ENCODE data around the gene PDRG1.

The PDRG1 gene

GRCh38 chr20:31907046-31907445 is 44.8 kb downstream of the PDRG1 start:
- no peak for DNase-seq (ENCODE audit: low spot score)

- no peak for DNase-seq (ENCODE audit: low spot score)
These were observed 45.8 kb downstream of the PDRG1 start for GRCh38 chr20:31906001-31906400.

DNA sequence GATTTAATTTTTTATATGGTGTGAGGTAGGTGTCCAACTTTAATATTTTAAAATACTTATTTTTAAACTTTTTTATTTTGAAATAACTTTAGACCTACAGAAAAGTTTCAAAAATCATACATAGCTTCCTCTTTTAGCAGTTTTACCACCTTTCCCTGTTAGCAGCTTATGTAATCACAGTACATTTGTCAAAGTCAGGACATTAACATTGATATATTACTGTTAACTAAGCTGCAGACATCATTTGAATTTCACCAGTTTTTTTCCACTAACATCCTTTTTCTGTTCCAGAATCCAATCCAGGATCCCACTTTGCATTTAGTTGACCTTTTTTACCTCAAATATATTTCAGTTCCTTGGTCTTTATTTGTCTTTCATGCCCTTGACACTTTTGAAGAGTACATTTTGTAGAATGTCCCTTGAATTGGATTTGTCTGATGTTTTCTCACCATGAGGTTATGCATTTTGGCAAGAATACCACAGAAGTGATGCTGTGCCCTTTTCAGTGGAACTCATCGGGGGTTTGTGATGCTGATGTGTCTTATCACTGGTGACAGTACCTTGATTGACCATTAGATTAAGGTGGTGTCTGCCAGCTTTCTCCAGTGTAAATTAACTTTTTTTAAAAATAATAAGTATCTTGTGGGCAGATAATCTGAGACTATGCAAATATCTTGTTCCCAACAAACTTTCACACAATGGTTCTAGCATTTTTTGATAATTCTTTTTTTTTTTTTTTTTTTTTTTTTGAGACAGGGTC is 48.0 kb downstream of the PDRG1 start:
- no peak for DNase-seq (ENCODE audit: low spot score)

GRCh38 chr20:31901615-31902014 is 50.2 kb downstream of the PDRG1 start:
- no peak for DNase-seq (ENCODE audit: low spot score)

- no peak for DNase-seq (ENCODE audit: low spot score)
These were observed 54.3 kb downstream of the PDRG1 start for GRCh38 chr20:31897541-31897940.

- no peak for DNase-seq (ENCODE audit: low spot score)
These were observed 55.8 kb downstream of the PDRG1 start for GRCh38 chr20:31896049-31896448.

- DNase-seq (ENCODE audit: low spot score) = peak; percentile 52
These were observed 56.7 kb downstream of the PDRG1 start for GRCh38 chr20:31894980-31895675.
